Esophagus squamous epithelium (tissue), 5 donors: ENCODE measurements around the gene NAA60. TPM values are rescaled to one million over a fixed set of nuclear protein-coding genes. Genes with fewer than 3 reads are reported as not detected.

Experiments used
- DNase-seq: peaks from one replicate; lab custom pipeline; 2025; lab: John Stamatoyannopoulos, UW
- H3K27ac ChIP-seq, 4 donors: fragments of 200-600 bp; sonication (generic); one replicate each; pipeline ENCODE4 v1.5.1; 2016 to 2019; ENCODE audit warnings: mild to moderate bottlenecking in 1 of 4
- H3K27me3 ChIP-seq, 4 donors: fragments of 200-600 bp; sonication (generic); 1 replicate in 3 of 4; 2 replicates in 1 of 4; pipeline versions ENCODE4 v1.5.1 to v1.6.0; 2017 to 2021; ENCODE audit warnings: antibody characterized with exemption in 1 of 4
- H3K36me3 ChIP-seq, 3 donors: fragments of 200-600 bp; sonication (generic); one replicate each; pipeline ENCODE4 v1.5.1; 2016 to 2019
- H3K4me1 ChIP-seq, 3 donors: fragments of 200-600 bp; sonication (generic); one replicate each; pipeline ENCODE4 v1.5.1; 2017 to 2019
- H3K4me3 ChIP-seq, 4 donors: fragments of 200-600 bp; sonication (generic); 1 replicate in 3 of 4; 2 replicates in 1 of 4; pipeline ENCODE4 v1.5.1; 2016 to 2019; ENCODE audit warnings: mild to moderate bottlenecking in 2 of 4, moderate library complexity in 1 of 4
- H3K9me3 ChIP-seq, 3 donors: fragments of 200-600 bp; sonication (generic); one replicate each; pipeline ENCODE4 v1.5.1; 2016 to 2019
- POLR2A ChIP-seq, 4 donors: fragments of 450-650 bp; IDR thresholded peaks; one replicate each; pipeline ENCODE4 v1.6.1; 2017; ENCODE audit warnings: antibody characterized with exemption in 4 of 4, mild to moderate bottlenecking in 4 of 4, moderate library complexity in 3 of 4
- WGBS, 2 donors: methylation state at CpG; one replicate each; pipeline ENCODE4 v1.1.5; 2018; 5-methylcytosine and 5-hydroxymethylcytosine counted together
- intact Hi-C: fragments of 100-400 bp; cut with DNase I; formaldehyde crosslinking; loops from one replicate; pipeline ENCODE4 v1.15.0; 2022
- total RNA-seq, 4 donors: library from RNA; depleted of rRNA; stranded (reverse); fragments of >200 nt; gene quantifications; one replicate each; pipeline ENCODE4 v1.1.0, GENCODE V29; 2016
- TF ChIP-seq, protein P1 (sequence below), 6 experiments: fragments of 450-650 bp in 4 of 6; fragments of 200-600 bp in 2 of 6; sonication (generic) in 2 of 6; IDR thresholded peaks; one replicate each; pipeline ENCODE4 v1.5.1; 2016 to 2019; ENCODE audit warnings: antibody characterized with exemption in 6 of 6, mild to moderate bottlenecking in 4 of 6, moderate library complexity in 4 of 6
- donor health status: DM: yes; HTN: yes; CAD: no.

NAA60 gene
- total RNA-seq, 4 donors from 2014 or later = 21.0 to 31.6 (median 23.7) TPM

DNA sequence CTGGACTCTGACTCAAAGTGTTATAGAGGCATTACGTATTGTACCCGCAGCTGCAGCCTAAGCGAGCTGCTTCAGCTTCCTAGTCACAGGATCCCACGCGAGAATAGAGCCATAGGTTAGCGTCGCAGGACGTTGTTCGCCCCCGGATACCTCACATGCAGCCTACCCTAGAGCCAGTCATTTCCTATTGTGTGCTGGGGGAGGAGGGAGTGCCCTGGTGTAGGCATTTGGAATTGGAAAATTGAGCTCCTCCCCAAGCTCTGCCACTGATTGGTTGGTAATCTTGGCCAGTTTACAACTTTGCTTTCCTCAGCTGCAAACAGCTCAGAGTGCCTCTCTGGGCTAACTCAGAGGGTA lies 530 bp downstream of the NAA60 start:
- Histone ChIP-seq H3K27me3 (no peaks in the 10 kb centered on the region), H3K4me3 (peak overlapping the region; percentile 50 to 73 (median 56)), H3K9me3 (peaks cover 0 to 20% (median 5%) of the 10 kb centered on the region in 3 donors), H3K27ac (peak overlapping the region; percentile 77 to 83 (median 82)), H3K36me3 (peaks cover 0 to 38% (median 0%) of the 10 kb centered on the region in 3 donors), H3K4me1 (peaks cover 0 to 21% (median 6%) of the 10 kb centered on the region in 3 donors)
- intact Hi-C loops = no loop called here
- 55 to 57% methylated on average over 5 to 10 of the region's 10 CpGs for WGBS, 2 donors
- no peak for DNase-seq
- TF ChIP-seq, protein P1, sequence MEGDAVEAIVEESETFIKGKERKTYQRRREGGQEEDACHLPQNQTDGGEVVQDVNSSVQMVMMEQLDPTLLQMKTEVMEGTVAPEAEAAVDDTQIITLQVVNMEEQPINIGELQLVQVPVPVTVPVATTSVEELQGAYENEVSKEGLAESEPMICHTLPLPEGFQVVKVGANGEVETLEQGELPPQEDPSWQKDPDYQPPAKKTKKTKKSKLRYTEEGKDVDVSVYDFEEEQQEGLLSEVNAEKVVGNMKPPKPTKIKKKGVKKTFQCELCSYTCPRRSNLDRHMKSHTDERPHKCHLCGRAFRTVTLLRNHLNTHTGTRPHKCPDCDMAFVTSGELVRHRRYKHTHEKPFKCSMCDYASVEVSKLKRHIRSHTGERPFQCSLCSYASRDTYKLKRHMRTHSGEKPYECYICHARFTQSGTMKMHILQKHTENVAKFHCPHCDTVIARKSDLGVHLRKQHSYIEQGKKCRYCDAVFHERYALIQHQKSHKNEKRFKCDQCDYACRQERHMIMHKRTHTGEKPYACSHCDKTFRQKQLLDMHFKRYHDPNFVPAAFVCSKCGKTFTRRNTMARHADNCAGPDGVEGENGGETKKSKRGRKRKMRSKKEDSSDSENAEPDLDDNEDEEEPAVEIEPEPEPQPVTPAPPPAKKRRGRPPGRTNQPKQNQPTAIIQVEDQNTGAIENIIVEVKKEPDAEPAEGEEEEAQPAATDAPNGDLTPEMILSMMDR (IDR thresholded peaks at IDR 0.05) = peak in 1 of 6 experiments; percentile 52
- TF ChIP-seq POLR2A (IDR thresholded peaks at IDR 0.05) = no peak

DNA sequence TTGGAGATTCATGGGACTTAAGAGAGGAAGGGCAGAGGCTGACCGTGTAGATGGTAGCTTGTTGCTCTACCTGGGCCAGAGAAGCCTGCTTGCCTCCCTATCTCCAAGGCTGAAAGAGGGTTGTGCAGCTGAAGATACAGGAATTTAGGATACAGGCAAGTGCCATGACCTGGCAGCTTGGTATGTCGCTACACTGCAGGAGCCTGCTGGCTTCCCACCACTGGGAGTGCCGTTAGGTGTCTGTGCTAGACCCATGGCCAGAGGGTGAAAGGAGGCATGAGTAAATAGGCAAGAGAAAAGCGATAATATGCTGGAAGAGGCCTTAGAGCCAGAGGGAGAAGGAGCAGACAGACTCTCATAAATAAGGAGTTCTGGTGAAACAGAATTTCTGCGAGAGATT lies 10.6 kb downstream of the NAA60 start:
- TF ChIP-seq, protein P1 (IDR thresholded peaks at IDR 0.05) = no peak
- TF ChIP-seq POLR2A (IDR thresholded peaks at IDR 0.05) = no peak
- Histone ChIP-seq H3K36me3 (peaks cover 0 to 32% (median 0%) of the 10 kb centered on the region in 3 donors), H3K4me1 (peaks cover 13 to 29% (median 21%) of the 10 kb centered on the region in 3 donors), H3K27me3 (no peaks in the 10 kb centered on the region), H3K4me3 (no peak overlapping the region), H3K9me3 (no peaks in the 10 kb centered on the region), H3K27ac (no peak overlapping the region)
- intact Hi-C loops = no loop called here
- DNase-seq = no peak
- WGBS, 2 donors = 73 to 92% methylated on average over 5 of the region's 5 CpGs

GRCh38 chr16:3454631-3455147 lies 11.2 kb downstream of the NAA60 start:
- intact Hi-C loops = no loop called here
- TF ChIP-seq, protein P1 (IDR thresholded peaks at IDR 0.05) = no peak
- no peak for TF ChIP-seq POLR2A (IDR thresholded peaks at IDR 0.05)
- no peaks in the 10 kb centered on the region for H3K9me3 ChIP-seq
- peaks cover 19 to 35% (median 27%) of the 10 kb centered on the region in 3 donors for H3K4me1 ChIP-seq
- 64 to 83% methylated on average over 10 of the region's 10 CpGs for WGBS, 2 donors
- H3K27ac ChIP-seq = no peak overlapping the region
- peaks cover 0 to 27% (median 0%) of the 10 kb centered on the region in 3 donors for H3K36me3 ChIP-seq
- H3K27me3 ChIP-seq = no peaks in the 10 kb centered on the region
- no peak overlapping the region for H3K4me3 ChIP-seq
- no peak for DNase-seq

DNA sequence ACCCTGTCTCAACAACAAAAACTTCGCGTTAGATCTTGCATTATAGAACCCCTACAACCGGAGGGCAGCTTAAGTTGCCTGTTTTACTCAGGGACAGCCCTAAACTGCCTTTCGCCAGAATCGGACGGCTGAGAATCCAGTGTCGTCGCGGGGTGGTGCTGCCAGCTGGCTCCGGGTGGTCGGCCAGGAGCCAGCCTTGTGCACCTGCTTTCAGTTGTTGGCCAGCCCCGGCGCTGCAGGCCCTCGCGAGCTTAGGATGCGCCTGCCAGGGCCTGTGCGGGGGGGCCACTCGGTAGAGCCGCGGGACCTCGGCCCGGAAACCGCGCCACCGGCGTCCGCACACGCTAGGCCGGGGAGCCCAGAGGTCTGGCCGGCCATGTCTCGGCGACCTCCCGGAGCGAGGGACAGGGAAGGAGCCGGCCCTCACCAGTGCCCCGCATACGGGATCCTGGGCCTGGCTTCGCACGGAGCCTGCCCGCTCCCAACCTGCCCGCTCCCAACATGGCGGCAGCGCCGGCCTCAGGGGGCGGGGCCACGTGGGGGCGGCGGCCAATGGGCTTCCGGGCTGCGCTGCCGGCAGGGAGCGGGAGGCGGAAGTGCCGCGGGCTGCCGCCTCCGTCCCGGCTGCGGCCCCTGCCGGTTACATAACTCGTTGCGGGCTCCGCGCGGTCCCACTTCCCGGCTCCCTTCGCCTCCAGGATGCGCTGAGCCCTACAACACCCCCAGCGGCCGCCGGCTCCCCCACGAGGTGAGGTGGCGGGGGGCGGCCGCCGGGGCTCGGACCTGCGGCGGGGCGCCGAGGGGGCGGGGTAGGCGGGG lies 14.2 kb downstream of the NAA60 start:
- intact Hi-C loops = no loop called here
- Histone ChIP-seq H3K4me1 (peaks cover 36 to 62% (median 45%) of the 10 kb centered on the region in 3 donors), H3K36me3 (peaks cover 0 to under 1% (median 0%) of the 10 kb centered on the region in 3 donors), H3K9me3 (no peaks in the 10 kb centered on the region), H3K27me3 (no peaks in the 10 kb centered on the region), H3K27ac (peak overlapping the region; percentile 92 to 98 (median 95)), H3K4me3 (peak overlapping the region; percentile 59 to 91 (median 72))
- peak; percentile 33 for DNase-seq
- TF ChIP-seq, protein P1 (IDR thresholded peaks at IDR 0.05) = peak; percentile 25 to 67 (median 52)
- peak in 2 of 4 donors; percentile 57 to 63 for TF ChIP-seq POLR2A (IDR thresholded peaks at IDR 0.05)
- WGBS, 2 donors = 0% methylated on average over 1 to 2 of the region's 83 CpGs
